NCI-H2196 treated with DMSO at 0.1 percent for 48 hours (cell line): ENCODE measurements around the gene EIF6.
"Not testable (repeated sequence)": the region's sequence is repeated elsewhere in the genome, so short reads cannot be mapped to it uniquely, and the experiment has no call there.

Experiments
- DNase-seq: peaks from one replicate; lab custom pipeline; 2025; ENCODE audit not compliant: unreplicated experiment; lab: John Stamatoyannopoulos, UW

EIF6 gene

DNA sequence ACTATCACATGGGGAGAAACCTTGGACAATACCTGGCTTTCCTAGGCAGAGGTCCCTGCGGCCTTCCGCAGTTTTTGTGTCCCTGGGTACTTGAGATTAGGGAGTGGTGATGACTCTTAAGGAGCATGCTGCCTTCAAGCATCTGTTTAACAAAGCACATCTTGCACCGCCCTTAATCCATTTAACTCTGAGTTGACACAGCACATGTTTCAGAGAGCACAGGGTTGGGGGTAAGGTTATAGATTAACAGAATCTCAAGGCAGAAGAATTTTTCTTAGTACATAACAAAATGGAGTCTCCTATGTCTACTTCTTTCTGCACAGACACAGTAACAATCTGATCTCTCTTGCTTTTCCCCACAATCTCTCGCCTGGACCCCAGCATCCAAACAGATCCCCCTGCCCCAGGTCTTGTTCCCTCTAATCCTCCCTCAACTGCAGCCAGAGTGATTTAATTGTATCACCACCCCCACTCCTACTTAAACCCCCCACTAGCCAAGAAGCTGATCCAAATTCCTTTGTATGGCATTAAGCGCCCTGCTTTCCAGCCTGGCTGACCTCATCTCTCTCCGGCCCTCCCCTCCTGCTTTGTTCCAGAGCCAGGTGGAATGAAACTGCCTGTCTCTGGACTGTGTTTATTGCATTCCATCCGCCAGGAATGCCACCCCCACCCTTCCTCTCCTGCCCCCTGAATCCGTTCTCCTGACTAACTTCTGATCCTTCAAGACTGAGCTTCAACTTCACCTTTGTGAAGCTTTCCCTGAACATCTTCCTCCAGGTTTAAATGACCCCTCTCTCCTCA lies 21.6 kb downstream of the EIF6 start:
- peak; percentile 41 for DNase-seq

DNA sequence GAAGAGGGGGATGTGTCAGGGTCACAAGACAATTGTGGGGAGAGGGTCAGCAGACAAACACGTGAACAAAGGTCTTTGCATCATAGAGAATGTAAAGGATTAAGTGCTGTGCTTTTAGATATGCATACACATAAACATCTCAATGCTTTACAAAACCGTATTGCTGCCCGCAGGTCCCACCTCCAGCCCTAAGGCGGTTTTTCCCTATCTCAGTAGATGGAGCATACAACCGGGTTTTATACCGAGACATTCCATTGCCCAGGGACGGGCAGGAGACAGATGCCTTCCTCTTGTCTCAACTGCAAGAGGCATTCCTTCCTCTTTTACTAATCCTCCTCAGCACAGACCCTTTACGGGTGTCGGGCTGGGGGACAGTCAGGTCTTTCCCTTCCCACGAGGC lies 22.3 kb downstream of the EIF6 start:
- not testable (repeated sequence) for DNase-seq

DNA sequence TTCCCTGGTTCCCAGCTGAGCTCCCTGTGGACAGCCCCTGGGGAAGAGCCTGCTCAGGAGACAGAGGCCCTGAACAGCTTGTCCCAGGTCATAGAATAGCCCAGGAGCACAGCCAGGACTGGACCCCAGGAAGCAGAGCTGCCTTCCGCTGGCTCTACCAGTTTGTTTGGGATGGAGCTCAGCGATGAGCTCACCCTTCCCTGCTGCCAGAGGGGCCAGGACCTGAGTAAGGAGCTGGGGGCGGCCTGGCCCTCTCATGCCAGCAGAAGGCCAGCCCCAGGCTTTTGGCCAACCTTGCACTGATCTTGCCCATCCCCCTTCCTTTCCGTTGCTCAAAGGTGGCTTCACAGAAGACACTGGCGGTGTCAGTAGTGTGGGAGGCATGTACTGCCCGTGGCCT lies 24.1 kb downstream of the EIF6 start:
- DNase-seq: no peak

DNA sequence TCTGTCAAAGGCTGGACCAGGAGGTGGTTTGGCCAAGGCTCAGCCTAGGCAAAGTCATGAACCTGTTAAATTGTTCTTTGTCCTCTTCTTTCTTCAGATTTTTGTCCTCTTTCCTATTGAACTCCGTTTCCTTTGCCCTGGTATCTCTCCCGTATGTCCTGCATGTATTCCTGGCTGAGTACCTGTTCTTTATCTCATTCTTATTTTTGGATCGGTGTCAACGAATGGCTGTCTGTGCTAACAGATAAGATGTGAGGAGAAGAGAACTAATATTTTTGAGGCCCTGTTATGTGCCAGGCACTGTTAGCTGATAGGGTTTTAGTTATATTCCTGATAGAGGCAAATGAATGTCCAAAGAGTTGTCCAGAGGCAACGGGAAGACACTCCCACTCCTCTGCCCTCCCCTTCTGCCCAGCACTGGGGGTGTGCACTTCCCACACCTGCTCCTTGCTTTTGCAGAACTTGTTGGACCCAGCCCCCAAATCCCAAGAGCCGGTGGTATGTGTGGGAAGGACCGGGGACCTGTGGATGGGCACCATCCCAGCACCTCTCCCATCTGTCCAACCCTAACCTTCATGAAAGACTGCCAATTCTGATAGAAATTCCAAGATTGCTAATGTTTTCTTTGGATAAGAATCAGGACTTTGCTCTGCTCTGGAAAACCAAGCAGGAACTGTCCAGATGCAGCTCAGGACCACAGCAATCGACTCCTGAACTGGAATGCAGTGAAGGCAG lies 27.2 kb downstream of the EIF6 start:
- DNase-seq: no peak

DNA sequence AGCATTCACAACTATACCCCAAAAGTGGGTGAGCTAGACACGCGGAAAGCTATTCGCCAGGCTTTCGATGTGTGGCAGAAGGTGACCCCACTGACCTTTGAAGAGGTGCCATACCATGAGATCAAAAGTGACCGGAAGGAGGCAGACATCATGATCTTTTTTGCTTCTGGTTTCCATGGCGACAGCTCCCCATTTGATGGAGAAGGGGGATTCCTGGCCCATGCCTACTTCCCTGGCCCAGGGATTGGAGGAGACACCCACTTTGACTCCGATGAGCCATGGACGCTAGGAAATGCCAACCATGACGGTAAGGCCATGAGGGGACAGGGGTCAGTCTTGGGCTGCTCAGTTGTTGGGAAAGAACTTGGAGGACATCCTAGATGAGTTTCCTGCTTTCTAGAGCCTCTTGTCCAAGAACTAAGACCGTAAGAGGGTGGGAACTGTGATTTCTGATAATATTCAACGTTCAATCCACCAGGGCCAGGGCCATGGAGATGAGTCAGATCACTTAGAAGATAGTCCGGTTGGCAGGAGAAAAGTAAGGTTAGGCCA lies 30.0 kb downstream of the EIF6 start:
- DNase-seq: no peak

DNA sequence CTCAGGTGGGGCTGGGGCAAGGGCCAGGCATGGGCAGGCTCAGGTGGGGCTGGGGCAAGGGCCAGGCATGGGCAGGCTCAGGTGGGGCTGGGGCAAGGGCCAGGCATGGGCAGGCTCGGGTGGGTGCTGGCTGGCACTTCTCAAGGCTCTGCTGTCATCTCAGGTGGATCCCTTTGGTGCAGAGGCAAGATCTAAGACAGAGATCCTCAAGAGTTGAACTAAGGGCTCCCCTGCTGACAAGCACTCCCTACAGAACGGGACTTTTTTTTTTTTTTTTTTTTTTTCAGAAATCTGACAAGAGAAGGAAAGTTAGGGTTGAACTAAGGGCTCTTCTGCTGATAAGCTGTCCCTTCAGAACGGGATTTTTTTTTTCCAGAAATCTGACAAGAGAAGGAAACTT lies 31.6 kb downstream of the EIF6 start:
- DNase-seq: no peak

DNA sequence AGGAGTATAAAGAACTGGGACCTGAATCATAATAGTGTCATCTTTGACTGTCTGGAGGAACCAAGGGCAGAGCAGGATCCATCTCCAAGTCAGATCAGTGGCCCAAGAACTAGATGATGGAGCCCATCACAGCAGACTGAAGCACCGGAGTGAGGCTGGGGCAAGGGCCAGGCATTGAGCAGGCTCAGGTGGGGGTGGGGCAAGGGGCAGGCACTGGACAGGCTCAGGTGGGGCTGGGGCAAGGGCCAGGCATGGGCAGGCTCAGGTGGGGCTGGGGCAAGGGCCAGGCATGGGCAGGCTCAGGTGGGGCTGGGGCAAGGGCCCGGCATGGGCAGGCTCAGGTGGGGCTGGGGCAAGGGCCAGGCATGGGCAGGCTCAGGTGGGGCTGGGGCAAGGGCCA lies 32.0 kb downstream of the EIF6 start:
- DNase-seq: not testable (repeated sequence)

DNA sequence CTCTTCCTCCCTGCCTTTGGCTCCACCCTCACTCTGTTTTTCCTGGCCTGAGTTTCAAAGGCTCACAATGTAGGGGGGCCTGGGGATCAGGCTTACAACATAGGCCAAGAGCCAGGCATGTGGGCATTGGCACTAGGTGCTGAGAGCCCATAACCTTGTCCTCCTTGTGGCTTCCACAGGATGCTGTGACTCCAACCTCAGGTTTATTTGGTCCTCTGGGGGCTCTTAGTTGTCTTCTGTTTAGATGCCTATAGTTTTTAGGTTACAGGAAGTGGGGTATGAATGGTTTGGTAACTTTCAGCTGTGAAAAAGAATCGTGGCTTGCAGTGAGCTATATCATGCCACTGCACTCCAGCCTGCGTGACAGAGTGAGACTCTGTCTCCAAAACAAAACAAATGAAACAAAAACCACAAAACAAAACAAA lies 32.5 kb downstream of the EIF6 start:
- DNase-seq: no peak

DNA sequence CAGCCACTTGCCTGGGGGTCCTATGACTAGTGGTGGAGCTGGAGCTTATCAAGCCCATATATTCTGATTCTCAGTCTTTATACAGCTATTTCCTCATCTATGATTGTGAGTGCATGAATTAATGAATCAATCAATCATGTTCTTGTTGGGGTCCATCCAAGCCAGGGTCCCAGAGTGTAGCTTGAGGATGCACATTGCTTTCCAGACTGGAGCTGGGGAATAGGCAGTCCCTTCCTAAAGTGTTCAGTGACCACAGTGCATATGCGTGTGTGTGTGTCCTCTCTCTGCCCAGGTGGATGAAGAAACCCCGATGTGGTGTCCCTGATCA lies 33.0 kb downstream of the EIF6 start:
- DNase-seq: no peak

DNA sequence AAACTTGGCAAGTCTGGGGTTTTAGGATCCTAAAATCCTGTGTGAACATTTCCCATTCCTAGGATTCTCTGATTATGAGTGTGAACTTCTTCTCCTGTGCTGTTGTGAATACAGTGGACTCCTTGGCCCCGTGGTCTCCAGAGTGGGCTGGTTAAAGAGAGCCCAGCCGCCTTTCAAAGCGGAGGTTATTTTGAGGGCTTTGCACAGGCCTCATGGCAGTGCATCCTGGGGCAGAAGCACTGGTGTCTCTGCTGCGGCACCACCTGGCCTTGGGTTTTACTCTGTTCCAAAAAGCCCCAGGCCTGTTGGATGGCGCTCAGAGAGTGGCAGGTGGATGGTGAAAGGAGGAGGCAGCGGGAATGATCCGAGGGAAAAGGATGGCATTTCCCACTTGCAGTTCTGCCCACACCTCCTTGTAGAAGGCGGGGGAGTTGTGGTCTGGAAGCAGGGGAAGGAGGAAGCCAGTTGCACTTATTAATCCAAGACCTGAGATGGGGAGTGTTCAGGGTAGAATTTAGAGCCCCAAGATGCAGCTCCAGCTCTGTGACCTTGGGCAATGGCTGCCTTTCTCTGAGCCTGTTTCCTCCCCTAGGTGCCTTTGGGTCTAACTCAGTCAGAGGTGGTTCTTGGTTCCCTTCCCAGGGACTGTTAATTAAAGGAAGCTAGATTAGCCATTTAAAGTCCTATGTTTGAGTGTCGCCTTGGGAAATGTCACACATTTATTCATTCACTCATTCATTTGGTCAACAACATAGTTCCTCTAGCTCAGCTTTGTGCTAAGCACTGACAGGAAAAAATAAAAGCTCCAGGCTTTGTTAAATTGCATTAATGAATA lies 35.7 kb downstream of the EIF6 start:
- no peak for DNase-seq

DNA sequence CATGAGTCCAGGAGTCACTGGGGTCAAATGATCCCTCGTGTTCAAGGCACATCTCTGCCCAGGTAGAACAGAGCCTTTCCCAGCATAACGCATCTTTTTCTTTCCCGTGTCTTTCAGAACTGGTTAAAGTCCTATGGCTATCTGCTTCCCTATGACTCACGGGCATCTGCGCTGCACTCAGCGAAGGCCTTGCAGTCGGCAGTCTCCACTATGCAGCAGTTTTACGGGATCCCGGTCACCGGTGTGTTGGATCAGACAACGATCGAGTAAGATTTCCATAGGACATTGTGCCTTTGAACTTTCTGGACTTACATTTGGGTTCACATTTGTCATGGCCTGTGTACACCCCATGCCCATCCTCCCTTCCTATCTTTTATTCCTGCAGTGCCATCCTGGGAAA lies 37.8 kb downstream of the EIF6 start:
- DNase-seq: no peak

DNA sequence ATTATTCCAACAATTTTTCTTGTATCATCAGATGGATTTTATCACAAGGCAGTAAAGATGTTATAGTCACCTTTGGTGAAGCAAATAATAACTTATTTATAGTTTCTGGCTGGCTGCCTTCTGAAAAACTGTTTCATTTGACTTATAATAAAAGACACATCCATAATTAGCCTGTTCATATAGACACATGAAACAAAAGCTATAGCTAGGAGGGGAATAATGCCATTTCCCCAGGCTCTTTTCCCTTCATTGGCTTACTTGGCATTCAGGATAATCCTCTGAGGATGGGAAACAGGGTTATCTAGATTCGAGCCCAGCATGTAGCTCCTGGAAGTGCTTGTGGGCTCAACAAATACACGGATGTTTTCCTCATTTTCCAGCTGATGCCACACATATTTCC lies 40.6 kb downstream of the EIF6 start:
- no peak for DNase-seq

DNA sequence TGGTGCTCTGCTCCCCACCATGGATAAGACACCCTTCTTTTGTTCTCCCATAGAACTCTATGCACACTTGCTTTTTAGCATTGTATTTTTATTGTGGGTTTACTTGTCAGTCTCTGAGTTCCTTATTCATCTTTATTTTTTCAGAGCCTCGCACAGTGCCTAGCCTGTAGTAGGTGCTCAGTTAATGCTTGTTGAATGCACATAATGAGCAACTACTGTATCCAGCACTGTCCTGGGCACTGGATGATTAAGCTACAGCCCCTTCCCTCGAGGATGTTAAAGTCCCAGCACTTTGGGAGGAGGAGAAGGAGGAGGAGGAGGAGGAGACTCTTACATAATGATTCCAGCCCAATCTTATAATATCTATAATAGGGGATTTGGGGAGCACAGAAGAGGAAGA lies 41.3 kb downstream of the EIF6 start:
- DNase-seq: no peak

DNA sequence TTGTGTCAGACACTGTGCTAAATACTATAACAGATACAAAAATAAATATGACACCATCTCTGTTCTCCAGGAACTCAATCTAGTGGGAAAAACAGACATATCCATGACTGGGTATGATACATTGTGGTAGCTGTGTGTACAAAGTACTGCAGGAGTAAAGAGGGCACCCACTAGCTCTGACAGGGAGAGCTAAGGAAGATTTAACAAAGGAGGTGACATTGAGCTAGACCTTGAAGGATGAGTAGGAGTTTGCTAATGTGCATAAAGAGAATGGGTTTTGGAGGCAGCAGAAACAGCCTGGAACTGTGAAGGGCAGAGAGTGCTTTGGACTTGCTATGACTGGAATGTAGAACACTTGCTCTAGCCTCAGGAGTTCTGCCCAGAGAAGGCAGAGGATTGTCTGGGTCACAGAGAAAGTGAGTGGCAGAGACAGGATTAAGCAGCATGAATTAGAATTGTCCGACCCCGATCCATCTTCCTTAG lies 43.7 kb downstream of the EIF6 start:
- no peak for DNase-seq

DNA sequence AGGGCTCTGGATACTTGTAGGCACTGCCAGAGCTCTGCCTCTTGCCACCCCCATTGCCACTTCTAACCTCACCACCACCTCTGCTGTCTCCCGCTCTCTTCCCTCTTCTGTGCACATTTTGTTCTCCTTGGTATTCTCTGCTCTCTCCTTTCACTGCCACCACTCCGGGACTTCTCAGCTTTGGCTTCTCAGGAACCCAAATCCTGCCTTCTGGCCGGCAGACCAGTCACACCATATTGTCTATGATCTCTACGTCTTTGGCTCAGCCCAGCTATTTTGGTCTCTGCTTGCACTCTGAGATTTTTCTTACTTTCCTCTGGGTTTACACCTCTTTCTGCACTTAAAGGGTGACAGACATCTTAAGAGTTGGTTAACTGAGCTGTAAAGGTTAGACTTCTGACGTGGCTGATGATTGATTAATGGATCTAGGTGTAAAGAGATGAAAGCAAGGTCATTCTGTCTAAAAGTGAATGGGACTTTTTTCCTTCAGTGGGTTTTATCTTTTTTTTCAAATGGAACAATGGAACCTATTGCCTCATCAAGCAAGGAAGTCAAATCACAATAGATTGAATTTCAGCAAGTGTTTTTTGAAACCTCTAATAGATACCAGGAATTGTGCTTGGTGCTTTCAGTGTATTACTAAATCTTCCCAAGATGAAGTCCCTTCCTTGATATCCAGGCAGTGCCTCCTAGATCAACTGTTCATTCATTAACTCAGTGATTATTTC lies 44.3 kb downstream of the EIF6 start:
- DNase-seq: no peak

DNA sequence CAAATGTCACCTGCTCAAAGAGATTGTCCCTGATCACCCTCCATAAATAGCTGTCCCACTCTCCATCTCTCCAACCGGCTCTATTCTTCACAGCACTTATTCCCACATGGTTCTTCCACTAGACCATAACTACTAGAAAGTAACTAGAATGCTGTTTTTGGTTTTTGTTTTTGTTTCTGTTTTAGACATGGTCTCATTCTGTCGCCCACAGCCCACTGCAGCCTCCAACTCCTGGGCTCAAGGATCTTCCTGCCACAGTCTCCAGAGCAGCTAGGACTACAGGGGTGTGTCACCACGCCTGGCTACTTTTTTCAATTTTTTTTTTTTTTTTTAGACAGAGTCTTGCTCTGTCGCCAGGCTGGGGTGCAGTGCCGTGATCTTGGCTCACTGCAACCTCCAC lies 45.8 kb downstream of the EIF6 start:
- no peak for DNase-seq

DNA sequence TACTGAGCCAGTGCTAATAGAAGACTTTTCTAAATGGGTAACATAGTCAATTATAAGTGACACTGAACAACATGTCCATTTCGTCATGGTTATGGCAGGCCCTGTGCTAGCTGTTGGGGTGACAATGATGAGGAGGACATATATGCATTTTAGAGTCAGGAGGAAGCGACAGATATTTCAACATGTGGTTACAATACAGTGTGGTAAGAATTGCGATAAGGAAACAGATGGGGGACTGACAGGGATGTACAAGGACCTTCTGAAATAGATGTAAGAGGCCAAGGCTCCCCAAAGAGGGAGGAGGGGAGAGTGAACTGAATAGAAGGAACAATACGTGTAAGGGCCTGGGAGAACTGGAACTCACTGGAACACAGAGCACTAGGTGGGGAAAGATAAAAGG lies 46.4 kb downstream of the EIF6 start:
- no peak for DNase-seq

DNA sequence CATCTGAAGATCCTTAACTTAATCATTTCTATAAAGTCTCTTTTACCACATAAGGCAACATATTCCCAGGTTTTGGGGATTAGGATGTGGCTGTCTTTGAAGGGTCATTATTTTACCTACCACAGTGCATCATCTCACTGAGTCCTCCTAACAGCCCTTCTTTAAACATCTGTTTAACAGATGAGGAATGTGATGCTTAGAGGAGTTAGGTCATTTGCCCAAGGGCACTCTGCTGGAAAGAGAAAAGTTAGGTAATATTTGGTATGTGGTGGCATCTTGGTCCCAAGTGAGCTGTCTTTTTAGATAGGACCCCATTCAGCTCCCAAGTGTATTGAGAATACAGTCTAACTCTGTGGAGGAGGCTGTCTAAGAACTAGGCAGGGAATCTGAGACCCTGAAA lies 47.1 kb downstream of the EIF6 start:
- no peak for DNase-seq

DNA sequence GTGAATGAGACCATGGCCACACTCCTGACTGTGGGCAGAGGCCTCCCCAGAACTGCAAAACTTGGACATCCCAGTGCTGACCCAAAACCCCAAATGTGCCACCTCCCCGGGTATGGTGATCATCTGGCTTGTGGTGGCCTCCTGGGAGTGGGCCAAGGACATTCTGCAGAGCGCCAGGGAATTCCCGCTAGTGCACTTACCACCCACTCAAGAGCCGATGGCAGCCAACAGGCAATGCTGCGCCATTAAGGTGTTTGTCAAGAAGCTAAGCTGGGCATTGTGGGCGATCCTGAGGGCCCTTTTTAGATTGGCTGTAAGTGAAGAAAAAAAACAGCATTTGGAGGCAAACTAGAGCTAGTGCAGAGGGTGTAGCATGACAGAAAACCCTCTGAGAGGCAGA lies 48.7 kb downstream of the EIF6 start:
- DNase-seq: no peak

DNA sequence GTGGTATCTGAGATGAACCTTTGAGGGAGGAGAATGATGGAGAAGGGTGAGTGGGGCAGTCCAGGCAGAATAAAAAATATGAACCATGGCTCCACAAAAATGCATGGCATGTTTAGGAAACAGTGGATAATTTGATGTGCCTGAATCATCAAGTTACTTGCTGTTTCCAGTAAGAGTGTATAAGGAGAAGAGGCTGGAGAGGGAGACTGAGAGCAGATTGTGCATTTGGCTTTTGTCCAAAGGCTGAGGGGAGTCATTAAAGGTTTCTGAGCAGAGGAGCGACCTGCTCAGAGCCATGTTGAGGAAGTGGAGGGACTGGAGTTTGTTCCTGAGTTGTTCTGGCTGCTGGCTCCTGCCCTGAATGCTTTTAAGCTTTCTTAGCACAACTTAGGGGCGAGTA lies 52.0 kb downstream of the EIF6 start:
- no peak for DNase-seq
